ENCODE measurements around the gene TRIM69.

DNA sequence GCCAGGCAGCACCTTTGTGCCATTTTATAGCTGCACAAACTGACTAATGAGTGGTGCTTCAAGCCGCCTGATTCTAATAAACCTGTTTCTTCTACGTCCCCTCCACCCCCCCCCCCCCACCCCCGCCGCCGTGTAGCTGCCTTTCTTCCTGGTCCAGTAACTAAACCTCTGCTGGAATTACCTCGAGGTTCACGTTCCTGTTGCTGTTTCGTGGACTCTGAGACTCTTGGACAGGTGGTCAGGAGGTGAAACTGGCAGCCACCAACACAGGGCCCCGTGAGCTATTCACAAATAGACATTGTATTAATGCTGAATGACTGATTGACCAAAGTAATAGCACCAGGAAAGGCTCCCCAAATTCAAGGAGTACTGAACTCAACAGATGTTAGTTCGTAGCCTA lies 73.9 kb downstream of the TRIM69 start:
- TF ChIP-seq, protein P1, sequence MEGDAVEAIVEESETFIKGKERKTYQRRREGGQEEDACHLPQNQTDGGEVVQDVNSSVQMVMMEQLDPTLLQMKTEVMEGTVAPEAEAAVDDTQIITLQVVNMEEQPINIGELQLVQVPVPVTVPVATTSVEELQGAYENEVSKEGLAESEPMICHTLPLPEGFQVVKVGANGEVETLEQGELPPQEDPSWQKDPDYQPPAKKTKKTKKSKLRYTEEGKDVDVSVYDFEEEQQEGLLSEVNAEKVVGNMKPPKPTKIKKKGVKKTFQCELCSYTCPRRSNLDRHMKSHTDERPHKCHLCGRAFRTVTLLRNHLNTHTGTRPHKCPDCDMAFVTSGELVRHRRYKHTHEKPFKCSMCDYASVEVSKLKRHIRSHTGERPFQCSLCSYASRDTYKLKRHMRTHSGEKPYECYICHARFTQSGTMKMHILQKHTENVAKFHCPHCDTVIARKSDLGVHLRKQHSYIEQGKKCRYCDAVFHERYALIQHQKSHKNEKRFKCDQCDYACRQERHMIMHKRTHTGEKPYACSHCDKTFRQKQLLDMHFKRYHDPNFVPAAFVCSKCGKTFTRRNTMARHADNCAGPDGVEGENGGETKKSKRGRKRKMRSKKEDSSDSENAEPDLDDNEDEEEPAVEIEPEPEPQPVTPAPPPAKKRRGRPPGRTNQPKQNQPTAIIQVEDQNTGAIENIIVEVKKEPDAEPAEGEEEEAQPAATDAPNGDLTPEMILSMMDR (conservative IDR thresholded peaks at IDR 0.05 in 1 of 2, IDR thresholded peaks at IDR 0.05 in 1 of 2; ENCODE audit: extremely low read depth in 1 of 2, insufficient read depth in 1 of 2, low read depth in 1 of 2, low read length in 2 of 2): no peak
- TF ChIP-seq EZH2 (IDR thresholded peaks at IDR 0.05; ENCODE audit: borderline replicate concordance, low read length): no peak

Measured in mammary epithelial cell (primary cell).